ENCODE results near the gene AGO4. TPM values are rescaled to one million over a fixed set of nuclear protein-coding genes. Genes with fewer than 3 reads are reported as not detected.

AGO4 gene
- total RNA-seq, 1 experiment from 2014 or later, result 6.1 TPM

DNA sequence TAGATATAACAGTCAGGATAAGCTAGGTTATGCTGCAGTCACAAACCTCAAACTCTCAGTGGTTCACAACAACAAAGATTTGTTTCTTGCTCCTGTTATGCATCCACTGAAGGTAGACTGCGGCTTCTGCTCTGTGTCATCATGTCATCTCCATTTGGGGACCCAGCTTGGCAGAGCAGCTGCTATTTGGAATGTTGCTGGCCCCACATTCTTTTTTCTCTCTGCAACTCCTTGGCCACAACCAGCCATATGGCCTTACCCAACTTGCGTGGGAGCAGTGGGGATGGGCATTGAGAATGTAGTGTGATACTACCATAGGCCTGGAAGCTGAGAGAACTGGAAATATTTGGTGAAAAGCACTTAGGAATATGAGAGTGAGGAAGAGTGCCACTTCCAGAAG, 26.4 kb downstream of the AGO4 start:
- ChIA-PET RAD21 (ENCODE audit: low non-redundant PET in 1 of 2, low total read pairs in 2 of 2, uncharacterized antibody in 2 of 2, unreplicated experiment in 2 of 2) (interaction anchor here in 1 of 2 experiments (0.7 kb wide), 1 partner anchor 283 kb away, joined by 6 read pairs; no protein-coding TSS in a partner anchor), POLR2A (no interaction called here), CTCF (no interaction called here)
- 0 out of 4 replicates have a peak, but pooled peaks cover 0 to 3% of the 10 kb centered on the region in 2 experiments for H3K36me3 ChIP-seq (ENCODE audit: control insufficient read depth in 1 of 2, insufficient read depth in 2 of 2, low read length in 2 of 2)
- H3K79me2 ChIP-seq (ENCODE audit: insufficient read depth, low read length), result no peaks in the 10 kb centered on the region
- no peaks in the 10 kb centered on the region for H3K9me2 ChIP-seq (ENCODE audit: insufficient read depth)
- H2AFZ ChIP-seq (ENCODE audit: low read depth, low read length, poor library complexity, severe bottlenecking), result no peak overlapping the region
- H4K20me1 ChIP-seq (ENCODE audit: insufficient read depth), result no peaks in the 10 kb centered on the region
- TF ChIP-seq CEBPB (IDR thresholded peaks at IDR 0.05; ENCODE audit: low read depth) (no peak), ZBTB33 (IDR thresholded peaks at IDR 0.05; ENCODE audit: extremely low read depth, insufficient replicate concordance, low read length) (no peak), POLR2A (IDR thresholded peaks at IDR 0.05; ENCODE audit: borderline replicate concordance, extremely low read depth, insufficient read depth, insufficient read length) (no peak), RAD21 (IDR thresholded peaks at IDR 0.05; ENCODE audit: low read depth) (no peak), EZH2phosphoT487 (IDR thresholded peaks at IDR 0.05; ENCODE audit: borderline replicate concordance) (no peak), SRF (IDR thresholded peaks at IDR 0.05; ENCODE audit: low read depth) (no peak), TCF7L2 (IDR thresholded peaks at IDR 0.05; ENCODE audit: borderline replicate concordance, extremely low read depth, insufficient read depth, insufficient read length) (no peak), FOSL1 (IDR thresholded peaks at IDR 0.05; ENCODE audit: low read depth) (no peak), ATF3 (IDR thresholded peaks at IDR 0.05) (no peak), ELF1 (IDR thresholded peaks at IDR 0.05; ENCODE audit: borderline replicate concordance, low read depth) (no peak)
- TF ChIP-seq, protein P1, sequence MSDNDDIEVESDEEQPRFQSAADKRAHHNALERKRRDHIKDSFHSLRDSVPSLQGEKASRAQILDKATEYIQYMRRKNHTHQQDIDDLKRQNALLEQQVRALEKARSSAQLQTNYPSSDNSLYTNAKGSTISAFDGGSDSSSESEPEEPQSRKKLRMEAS (IDR thresholded peaks at IDR 0.05), result no peak
- no peaks in the 10 kb centered on the region for H3K9me3 ChIP-seq (ENCODE audit: control insufficient read depth in 1 of 2, insufficient read depth in 1 of 2, low read depth in 1 of 2, low read length in 2 of 2)
- intact Hi-C loops (cut with micrococcal nuclease), result no loop called here
- no peaks in the 10 kb centered on the region for H3K27me3 ChIP-seq (ENCODE audit: insufficient read depth, low read length)
- no peak overlapping the region for H3K27ac ChIP-seq (ENCODE audit: low read depth, low read length)
- H3K4me3 ChIP-seq (replicated peaks in 1 of 2; ENCODE audit: low read depth in 1 of 2, low read length in 2 of 2), result no peak overlapping the region
- no peak for ATAC-seq
- no TSS peak for BruUV-seq (replicated peaks)
- DNase-seq (ENCODE audit: low read depth, low spot score), result no peak
- no peaks in the 10 kb centered on the region for H3K4me1 ChIP-seq (ENCODE audit: control insufficient read depth in 1 of 2, insufficient read depth in 2 of 2, low read length in 2 of 2)
- H3K4me2 ChIP-seq (ENCODE audit: low read length), result no peak overlapping the region
- H3K9ac ChIP-seq (ENCODE audit: low read length), result no peak overlapping the region
